Measurements from ENCODE around the gene DHX29.

GRCh38 chr5:55316289-55316688, 8.8 kb upstream of the DHX29 start:
- TF ChIP-seq CTCF (IDR thresholded peaks at IDR 0.05) (no peak), POLR2A (IDR thresholded peaks at IDR 0.05) (no peak)
